PFSK-1 (cell line): Measurements from ENCODE around the gene RGS17.

Source experiments
- POLR2AphosphoS5 ChIP-seq: IDR thresholded peaks from 2 replicates; pipeline ENCODE4 v1.6.1; 2012; ENCODE audit warnings: low read depth, mild to moderate bottlenecking, control low read depth, low read length, moderate library complexity
- SIN3A ChIP-seq: IDR thresholded peaks from 2 replicates; pipeline ENCODE4 v1.6.1; 2012; ENCODE audit warnings: mild to moderate bottlenecking, low read length, moderate library complexity, borderline replicate concordance; ENCODE audit not compliant: insufficient read depth
- TF ChIP-seq, protein P1 (sequence below), 2 experiments: IDR thresholded peaks; 2 replicates each; pipeline versions ENCODE4 v1.6.1 to v1.8.0; 2011 to 2012; ENCODE audit warnings: low read depth in 2 of 2, low read length in 2 of 2, control low read depth in 1 of 2, inconsistent platforms in 1 of 2, mild to moderate bottlenecking in 1 of 2, moderate library complexity in 1 of 2; ENCODE audit not compliant: insufficient read depth in 1 of 2

DNA sequence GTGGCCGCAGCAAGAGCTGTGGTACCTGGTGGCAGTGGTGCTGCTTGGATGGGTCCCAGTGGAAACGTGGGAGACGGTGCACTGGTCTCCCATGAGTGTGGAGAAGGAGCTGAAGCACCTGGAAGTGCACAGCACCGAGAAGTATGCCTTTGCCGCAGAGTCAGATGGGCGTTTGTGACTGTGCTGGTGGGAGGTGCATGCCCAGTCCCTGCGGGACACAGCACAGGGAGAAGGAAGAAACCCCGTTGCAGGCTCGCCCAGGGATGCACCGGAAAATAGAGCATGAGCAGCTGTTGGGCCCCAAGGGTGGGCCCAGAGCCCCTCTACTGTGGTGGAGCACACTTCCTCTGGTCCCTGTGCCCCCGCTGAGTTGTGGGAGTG lies 19.3 kb upstream of the RGS17 start:
- no peak for TF ChIP-seq SIN3A
- TF ChIP-seq, protein P1, sequence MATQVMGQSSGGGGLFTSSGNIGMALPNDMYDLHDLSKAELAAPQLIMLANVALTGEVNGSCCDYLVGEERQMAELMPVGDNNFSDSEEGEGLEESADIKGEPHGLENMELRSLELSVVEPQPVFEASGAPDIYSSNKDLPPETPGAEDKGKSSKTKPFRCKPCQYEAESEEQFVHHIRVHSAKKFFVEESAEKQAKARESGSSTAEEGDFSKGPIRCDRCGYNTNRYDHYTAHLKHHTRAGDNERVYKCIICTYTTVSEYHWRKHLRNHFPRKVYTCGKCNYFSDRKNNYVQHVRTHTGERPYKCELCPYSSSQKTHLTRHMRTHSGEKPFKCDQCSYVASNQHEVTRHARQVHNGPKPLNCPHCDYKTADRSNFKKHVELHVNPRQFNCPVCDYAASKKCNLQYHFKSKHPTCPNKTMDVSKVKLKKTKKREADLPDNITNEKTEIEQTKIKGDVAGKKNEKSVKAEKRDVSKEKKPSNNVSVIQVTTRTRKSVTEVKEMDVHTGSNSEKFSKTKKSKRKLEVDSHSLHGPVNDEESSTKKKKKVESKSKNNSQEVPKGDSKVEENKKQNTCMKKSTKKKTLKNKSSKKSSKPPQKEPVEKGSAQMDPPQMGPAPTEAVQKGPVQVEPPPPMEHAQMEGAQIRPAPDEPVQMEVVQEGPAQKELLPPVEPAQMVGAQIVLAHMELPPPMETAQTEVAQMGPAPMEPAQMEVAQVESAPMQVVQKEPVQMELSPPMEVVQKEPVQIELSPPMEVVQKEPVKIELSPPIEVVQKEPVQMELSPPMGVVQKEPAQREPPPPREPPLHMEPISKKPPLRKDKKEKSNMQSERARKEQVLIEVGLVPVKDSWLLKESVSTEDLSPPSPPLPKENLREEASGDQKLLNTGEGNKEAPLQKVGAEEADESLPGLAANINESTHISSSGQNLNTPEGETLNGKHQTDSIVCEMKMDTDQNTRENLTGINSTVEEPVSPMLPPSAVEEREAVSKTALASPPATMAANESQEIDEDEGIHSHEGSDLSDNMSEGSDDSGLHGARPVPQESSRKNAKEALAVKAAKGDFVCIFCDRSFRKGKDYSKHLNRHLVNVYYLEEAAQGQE (IDR thresholded peaks at IDR 0.05; ENCODE audit: insufficient read depth in 1 of 2, low read depth in 2 of 2, low read length in 2 of 2) = no peak
- TF ChIP-seq POLR2AphosphoS5 = no peak
